RKO (cell line): ENCODE results near the gene CNTNAP2.

ENCODE experiments used
- DNase-seq: peaks from one replicate; pipeline ENCODE4 v3.0.0-alpha.2; 2016; ENCODE audit warnings: low spot score

CNTNAP2 gene

DNA sequence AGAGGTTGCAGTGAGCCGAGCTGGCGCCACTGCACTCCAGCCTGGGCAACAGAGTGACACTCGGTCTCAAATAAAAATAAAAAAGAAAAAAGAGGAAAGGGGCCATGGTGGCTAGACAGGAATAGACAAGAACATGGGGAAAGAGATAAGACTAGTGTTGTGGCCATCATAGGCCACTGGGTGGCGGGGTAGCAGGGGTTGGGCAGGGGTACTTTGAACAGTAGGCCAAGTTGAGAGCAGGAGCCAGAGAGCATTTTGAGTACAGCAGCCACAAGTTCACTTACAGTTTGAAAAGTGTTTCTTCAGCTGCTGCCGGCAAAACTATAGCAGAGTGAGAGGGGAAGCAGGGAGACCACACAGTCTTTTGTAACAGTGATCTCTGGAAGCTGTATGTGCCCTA lies 656.0 kb downstream of the CNTNAP2 start:
- no peak for DNase-seq

DNA sequence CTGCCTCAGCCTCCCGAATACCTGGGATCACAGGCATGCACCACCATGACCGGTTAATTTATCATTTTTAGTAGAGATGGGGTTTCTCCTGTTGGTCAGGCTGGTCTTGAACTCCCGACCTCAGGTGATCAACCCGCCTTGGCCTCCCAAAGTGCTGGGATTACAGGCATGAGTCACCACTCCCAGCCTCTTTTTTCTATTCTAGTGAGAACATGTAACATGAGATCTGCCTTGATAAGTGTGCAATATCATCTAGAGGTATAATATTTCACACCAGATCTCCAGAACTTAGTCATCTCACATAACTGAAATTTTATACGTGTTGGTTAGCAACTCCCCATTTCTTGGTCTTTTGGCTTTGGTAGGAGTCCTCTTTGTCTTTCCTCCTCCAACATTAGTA lies 656.9 kb downstream of the CNTNAP2 start:
- DNase-seq: no peak

DNA sequence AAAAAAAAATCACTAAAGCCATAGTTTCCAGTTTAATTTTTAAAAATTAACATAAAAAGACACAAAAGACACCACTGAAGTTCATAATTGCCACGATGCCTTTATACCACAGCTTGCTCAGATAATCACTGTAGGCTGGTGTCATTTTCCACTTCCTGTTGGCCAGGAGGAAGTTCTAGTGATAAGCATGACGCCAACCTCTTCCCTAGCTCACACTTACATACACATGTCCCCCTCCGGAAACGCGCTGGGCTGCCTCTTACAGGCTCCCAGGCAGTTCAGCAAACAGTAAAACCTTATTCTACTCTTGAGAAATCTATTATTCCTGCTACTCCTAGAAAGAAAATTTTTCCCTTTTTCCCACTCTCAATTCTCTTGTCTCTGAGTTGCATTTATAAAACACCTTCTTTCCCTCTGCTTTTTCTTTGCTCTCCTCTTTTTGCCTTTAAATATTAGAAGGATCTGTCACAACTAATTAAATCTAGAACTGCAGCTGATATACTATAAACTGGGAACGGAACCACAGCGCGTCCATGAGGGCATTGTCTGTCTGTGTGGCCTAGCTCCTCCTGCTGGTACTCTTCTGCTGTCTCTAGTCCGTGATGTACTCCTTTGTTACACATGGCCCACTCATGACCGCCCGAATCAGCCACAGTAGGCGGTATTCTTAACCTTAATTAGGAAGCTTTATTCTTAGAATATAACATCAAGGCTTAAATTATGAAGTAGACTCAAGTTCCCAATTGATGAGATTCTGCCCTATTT lies 664.9 kb downstream of the CNTNAP2 start:
- DNase-seq: no peak

DNA sequence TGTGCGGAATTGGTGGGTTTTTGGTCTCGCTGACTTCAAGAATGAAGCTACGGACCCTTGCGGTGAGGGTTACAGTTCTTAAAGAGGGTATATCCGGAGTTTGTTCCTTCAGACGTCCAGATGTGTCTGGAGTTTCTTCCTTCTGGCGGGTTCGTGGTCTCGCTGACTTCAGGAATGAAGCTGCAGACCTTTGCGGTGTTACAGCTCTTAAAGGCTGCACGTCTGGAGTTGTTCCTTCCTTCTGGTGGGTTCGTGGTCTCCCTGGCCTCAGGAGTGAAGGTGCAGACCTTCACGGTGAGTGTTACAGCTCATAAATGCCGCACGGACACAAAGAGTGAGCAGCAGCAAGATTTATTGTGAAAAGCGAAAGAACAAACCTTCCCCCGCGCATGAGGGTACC lies 670.7 kb downstream of the CNTNAP2 start:
- no peak for DNase-seq

DNA sequence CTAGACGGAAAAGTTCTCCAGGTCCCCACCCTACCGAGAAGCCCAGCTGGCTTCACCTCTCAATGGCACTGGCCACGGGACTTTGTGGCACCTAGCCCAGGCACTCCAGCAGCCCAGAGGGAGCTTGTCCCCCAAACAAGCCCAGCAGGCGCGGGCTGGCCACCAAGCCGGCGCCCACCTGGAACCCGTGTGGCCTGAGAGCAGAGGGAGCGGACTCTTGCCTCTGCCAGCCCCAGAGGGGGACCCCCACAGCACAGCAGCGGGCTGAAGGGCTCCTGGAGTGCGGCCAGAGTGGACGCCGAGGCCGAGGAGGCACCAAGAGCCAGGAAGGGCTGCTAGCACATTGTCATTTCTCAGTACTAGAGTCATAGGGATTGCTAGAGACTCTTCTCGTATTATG lies 671.4 kb downstream of the CNTNAP2 start:
- DNase-seq: no peak

DNA sequence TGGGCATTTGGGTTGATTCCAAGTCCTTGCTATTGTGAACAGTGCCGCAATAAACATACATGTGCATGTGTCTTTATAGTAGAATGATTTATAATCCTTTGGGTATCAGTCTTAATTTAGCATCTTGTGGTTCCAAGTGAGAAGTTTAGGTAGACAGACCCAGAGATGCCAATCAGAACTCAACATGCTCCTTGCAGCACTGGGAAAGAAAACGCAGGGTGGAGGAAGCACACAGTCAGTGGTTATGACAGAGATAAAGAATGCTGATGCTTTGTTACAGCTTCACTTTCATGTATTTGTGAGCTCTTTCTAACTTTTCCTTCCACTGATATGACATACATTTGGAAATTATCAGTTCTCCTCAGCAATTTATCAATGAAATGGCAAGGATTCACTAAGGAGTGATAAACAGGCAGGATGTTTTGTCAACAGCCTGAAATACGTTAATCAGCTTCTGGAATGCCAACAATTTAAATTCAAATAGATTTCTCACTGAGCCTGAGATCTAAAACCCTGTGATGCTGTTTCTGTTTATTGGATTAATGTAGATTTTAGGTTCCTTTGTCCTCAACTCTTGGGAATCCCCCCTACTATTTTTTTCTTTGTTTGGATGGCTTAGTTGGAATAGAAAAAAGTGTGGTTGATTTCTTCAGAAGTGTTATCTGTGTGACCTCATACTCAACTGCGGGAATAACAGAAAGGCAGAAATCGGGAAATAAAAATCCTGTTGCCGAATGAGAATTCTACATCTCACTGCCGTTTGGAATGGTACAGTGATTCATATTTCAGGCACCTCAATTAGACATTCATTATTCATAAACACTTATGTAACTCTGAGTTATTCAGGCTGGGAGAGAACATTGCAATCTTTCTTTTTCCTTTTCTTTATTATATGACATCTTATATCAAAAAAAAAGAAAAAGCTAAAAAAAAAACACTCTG lies 675.0 kb downstream of the CNTNAP2 start:
- DNase-seq: no peak

DNA sequence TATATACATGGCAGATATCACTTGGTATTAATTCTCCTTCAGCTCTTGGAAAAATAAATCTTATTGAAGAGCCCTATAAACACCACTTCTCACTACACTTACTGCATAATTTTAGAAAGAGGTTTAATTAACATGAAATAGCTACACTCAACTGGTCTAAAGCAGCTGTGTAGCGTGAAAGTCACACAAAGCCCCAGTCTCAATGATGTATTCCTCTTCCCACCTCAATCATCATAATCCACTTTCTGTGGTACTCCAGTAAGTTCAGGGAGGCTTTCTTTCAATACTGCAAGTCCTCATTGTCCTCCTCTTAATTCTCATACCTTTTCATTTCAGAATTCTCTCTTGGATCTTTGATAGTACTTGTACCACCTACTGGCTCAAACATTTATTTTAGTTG lies 688.0 kb downstream of the CNTNAP2 start:
- no peak for DNase-seq

DNA sequence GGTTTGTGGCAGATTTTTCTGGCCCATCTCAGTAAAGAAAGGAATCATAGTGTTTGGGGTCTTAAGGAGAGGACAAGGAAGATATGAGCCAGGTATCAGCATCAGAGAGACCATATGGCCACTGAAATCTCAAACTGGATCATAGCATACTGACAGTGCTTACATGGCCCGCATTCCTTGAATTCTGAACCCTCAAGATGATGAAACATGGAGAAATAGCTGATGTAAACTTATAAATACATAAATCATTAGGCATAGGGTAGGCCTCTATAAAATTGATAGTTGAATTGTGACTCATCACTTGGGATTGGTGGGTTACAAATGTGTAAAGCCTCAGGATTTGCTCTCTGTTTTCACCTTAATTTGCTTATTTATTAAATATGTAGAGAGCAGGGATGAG lies 688.5 kb downstream of the CNTNAP2 start:
- DNase-seq: no peak

DNA sequence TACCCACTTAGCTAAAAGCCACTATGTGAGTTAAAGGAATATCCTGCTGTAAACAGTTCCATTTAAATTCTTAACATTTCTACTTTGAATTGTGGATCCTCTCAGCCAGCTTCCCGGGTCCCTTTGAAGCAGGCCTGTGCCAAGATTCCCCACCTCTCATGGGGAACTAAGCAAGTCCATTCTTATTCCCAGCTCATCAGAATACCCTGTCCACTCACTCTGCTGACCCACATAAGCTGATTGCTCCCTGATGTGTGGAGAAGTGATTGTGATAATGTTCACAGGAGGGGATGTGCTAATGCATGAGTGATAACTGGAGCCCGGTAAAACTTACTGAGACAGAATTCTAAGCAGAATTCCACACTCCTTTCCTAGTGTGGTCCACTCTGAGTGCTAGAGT lies 709.7 kb downstream of the CNTNAP2 start:
- DNase-seq: no peak

DNA sequence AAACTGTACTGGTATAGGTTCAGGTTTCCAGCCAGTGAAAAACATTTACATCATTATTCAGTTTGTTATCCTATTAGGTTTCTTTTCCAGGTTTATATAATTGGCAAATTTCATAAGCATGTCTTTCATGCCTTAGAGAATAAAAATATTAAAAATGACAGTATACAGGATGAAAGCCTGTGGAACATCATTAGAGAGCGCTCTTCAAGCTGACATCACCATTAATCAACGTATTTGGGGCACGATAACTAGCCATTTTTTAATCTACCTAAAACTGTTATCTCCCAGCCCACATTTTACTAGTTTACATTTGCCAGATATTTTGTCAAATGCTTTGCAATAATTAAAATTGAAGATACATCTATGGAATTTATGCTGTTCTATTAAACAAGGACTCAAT lies 714.1 kb downstream of the CNTNAP2 start:
- no peak for DNase-seq

DNA sequence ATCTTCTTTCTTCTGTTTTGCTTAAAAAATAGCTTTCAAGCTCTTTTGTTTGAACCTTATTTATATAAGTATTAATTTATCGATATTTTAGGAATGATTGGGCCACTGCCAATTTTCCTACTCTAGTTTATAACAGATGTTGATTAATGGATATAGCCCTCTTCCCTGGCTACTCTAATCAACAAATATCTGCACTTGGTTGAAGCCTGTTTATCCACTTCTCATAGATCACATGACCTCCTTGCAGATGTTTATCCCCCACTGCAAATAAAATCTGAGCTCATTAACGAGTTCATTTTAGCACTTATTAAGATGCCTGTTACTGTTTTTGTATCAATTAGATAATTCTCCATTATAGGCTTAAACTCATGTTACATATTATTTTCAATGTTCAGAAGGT lies 715.3 kb downstream of the CNTNAP2 start:
- DNase-seq: no peak

DNA sequence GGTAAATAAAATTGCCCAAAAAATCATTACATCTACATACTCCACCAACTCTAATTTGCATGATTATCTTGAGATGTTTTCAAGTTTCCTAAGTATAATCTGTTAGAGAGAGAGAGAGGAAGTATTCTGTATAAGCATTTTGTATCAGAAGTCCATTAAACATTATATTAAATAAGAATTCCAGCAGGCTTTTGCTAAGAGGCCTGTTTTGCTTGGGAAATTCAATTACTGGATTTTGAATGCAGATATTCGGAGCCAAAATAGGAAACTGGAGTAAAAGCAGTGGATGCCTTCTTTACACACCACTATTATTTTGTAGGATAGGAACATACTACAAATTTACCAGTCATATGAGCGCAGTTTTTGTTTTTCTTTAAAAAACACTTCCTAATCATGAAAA lies 727.8 kb downstream of the CNTNAP2 start:
- DNase-seq: no peak

DNA sequence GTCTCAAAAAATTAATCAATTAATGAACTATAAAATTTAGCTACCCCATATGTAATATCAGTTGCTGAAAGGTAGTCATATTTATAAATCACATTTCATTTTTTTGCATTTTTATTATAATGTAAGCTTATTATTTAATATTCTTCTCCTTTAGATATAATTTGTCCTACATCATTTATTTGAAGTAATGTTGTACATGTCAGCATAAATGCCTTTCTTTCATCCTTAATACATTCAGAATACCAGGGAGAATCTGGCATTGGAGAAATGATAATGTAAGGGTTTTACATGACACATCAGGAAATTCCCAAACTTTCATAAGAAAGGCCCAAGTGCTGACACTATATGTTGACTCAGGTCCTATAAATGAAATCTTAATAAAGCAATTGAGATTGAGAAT lies 742.1 kb downstream of the CNTNAP2 start:
- DNase-seq: no peak

DNA sequence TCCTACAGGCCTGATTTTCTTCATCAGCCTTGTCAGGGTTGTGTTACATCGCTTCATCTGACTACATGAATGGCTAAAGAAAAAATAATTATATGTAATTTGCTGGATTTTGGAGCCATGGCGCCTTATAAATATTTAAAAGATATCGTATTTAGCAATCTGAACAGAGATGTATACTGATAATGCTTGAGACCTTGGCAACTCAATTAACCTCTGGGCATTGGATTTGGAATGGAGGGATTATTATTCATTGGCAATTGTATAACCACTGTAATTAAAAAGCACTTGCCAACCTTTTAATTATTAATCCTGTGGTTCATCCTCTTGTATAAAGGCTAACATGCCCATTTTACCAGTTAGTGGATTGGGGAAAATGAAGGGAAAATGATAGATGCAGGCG lies 745.1 kb downstream of the CNTNAP2 start:
- DNase-seq: no peak

DNA sequence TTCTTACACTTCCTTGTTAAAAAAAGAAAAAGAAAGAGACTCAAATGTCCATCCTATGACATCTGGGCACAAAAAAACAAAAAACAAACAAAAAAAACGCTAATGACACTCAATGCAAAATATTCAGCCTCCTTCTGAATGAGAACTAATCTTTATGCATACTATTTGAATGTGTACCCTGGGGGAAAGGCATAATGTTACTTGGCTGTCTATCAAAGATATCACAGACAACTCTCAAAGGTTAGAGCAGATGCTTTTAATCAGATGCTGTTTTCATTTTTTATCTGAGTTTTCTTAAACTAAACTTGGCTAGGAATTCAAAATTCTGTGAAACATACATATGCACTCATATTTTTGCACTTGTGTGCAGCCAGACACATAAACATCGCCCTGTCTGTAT lies 745.8 kb downstream of the CNTNAP2 start:
- no peak for DNase-seq

DNA sequence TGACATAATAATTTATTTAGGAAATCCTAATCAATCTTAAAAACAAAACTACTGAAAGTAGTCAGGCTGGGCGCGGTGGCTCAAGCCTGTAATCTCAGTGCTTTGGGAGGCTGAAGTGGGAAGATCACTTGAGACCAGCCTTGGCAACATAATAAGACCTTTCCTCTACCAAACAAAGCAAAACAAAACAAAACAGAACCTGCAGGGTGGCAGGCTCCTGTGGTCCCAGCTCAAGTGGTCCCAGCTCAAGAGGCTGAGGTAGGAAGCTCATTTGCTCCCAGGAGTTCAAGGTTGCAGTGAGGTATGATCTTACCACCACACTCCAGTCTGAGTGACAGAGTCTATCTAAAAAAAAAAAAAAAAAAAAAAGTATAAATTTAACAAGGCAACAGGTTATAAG lies 748.0 kb downstream of the CNTNAP2 start:
- DNase-seq: no peak

DNA sequence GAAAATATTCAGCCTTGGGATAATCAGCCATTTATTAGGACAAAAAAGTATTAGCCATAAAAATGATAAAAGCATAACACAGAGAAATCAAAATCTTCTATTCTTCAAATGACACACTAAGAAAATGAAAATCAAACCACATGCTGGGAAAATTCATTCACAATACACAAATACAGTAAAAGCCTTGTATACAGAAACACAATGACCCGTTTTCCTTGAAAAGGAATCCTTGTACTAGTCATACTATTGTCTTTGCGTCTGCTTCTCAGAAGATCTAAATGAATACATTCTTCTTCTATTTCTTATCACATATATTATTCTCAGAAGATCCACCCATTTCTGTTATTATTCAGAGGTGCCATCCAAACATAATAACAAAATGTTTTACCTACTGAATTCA lies 749.1 kb downstream of the CNTNAP2 start:
- DNase-seq: no peak

DNA sequence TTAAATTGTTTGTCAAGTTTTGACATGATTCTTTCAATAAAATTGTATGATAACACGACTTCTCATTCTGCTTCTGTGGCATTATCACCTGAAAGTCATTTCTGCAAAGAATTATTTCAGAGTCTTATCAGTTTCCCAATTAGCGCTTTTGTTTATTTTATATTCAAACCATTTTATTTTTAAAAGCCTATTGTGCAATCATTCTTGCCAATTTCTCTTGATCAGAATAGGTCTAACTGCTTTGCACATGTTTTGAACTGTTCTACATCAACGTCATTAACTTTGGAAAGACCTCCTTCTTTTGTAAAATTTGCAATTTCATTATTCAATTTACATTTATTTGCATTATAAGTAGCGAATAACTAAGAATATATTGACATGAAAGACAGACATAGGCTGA lies 758.1 kb downstream of the CNTNAP2 start:
- DNase-seq: no peak

DNA sequence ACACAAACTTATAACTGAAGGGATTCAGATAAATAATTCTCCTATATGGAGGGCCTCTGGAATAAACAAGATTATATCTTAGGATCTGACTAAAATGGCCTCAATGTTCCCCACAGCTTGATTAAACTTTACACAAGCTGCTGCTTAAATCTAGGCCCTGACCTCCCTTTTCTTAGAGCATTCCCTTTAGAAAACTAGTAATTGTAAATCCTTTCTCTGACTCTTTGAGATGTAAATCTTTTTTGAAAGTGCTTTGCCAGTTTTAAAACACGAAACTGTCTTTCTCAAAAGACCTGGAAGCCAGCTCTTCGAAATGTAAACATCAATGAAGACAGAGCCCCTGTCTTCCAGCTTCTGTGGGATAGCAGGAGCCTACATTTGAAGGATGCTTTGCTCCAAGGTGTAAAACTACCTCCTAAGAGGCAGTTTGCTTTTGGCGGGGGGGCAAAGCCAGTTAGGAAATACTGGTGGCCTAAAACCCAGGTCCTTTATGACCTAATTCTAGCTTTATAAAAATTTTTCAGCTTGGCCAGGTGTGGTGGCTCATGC lies 758.7 kb downstream of the CNTNAP2 start:
- no peak for DNase-seq

DNA sequence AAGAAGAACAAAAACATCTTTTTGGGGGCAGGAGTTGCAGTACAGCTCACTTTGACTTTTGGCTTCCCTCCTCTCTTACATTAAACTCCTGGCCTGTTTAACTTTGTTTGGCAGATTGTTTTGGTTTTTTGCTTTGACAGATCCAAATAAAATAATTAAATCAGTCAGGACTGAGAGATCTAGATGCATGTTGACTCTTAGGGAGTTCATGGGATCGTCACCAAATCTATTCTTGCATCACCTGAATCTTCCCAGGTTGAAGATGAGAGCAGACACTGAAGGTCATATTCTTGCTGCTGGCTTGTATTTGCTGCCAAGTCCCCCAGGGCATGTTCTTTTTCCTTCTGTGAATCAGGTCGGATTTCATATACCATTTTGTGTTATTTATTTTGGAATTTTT lies 759.4 kb downstream of the CNTNAP2 start:
- DNase-seq: no peak

DNA sequence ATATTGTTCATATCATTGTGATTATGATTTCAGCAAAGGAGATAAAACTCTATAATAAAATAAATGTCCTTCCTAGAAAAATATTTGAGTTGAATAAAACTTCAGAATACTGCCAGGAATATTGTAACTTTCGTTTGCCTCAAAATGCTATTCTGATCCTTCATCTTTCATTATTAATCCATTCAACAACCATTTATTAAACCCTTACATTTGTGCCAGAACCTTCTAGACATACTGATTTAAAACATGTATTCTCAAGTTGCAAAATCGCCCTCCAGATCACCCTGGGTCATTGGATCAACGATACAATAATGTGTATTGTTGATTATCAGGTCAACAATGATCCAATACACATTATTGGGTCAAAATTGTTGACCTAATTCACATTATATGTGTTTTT lies 759.8 kb downstream of the CNTNAP2 start:
- no peak for DNase-seq

DNA sequence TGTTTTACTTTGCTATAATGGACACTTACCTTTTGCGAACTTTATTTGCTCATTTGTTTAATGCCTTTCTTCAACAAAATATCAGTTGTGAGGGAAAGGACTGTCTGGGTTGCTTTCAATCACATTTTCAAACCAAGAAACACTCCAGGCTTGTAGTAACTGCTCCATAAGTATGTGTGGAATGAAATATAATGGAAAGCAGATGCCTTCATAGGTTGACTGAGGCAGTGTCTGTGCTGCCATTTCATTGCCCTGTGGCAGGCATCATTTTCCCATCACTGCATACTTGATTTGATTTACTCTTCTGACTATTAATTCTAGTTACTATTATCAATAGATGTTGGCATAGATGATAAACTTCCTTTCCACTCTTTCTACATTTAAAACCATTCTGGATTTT lies 762.3 kb downstream of the CNTNAP2 start:
- no peak for DNase-seq

DNA sequence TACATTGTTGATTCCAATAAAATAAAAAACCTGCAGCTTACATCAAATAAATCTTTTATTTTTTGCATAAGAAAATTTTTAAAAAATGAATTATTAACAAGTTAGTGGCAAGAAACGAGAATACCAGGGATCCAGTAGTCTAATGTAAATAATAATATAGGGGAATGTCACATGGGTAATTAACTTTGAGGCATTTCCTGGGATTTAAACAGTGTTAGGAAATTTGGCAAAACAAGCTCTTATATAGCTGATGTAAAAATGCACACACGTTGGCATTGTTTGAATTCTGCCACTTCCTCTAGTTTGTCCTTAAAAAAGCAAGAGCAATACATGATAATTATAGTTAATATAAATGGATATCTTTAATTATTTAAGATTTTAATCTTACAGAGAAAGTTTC lies 768.6 kb downstream of the CNTNAP2 start:
- no peak for DNase-seq
